ENCODE data around the gene RCBTB2.

- no peak for TF ChIP-seq CTCF (IDR thresholded peaks at IDR 0.05)
- no peak for TF ChIP-seq POLR2A (IDR thresholded peaks at IDR 0.05)
Measured at GRCh38 chr13:48500652-48501197, 32.2 kb downstream of the RCBTB2 start.
